ENCODE data around the gene PCID2.

The PCID2 gene

DNA sequence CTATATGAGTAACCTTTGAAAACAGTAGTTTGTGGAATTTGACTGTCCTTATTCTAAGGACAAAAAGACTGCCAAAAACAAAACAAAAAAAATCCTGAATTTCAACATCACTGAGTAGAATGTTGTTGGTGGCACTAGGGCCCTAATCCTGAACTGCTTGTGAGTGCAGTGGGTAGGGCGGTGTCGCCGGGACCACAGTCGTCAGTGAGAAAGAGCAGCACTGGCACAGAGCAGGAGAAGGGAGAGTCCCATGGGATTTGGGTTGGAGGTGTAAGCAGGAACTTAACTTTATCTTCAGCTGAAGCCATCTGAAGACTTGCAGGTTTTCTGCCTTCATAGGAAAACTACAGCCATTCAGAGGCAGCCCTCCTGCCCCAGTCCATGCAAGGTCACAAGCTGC is 5.6 kb downstream of the PCID2 start:
- Histone ChIP-seq H3K4me2 (ENCODE audit: low read length) (peak overlapping the region; percentile 42), H3K4me1 (ENCODE audit: control insufficient read depth, insufficient read depth, low read length) (peaks cover 36% of the 10 kb centered on the region), H3K27me3 (ENCODE audit: control insufficient read depth, insufficient read depth, low read length) (no peaks in the 10 kb centered on the region), H3K36me3 (ENCODE audit: insufficient read depth, low read length) (peaks cover 40% of the 10 kb centered on the region), H3K9me3 (replicated peaks; ENCODE audit: low read length) (no peaks in the 10 kb centered on the region), H3K4me3 (ENCODE audit: low read length) (no peak overlapping the region), H3K9ac (ENCODE audit: low read depth, low read length) (no peak overlapping the region)

DNA sequence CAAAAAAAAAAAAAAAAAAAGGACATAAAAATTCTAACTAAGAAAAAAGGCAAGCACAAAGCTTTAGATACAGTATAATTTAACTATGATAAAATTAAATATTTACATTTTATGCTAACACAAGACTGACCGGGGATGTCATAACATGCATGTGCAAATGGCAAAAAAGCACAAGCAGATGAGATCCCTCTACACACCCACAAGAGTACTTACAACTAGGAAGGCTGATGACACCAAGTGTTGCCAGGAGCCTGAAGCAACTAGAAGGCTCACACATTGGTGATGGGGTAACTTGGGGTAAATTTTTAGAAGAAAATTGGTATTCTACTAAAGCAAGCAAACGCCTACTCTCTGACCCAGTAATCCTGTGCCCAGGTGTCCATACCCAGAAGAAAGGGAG is 6.7 kb downstream of the PCID2 start:
- Histone ChIP-seq H3K4me2 (ENCODE audit: low read length) (no peak overlapping the region), H3K36me3 (ENCODE audit: insufficient read depth, low read length) (peaks cover 48% of the 10 kb centered on the region), H3K9me3 (replicated peaks; ENCODE audit: low read length) (no peaks in the 10 kb centered on the region)

DNA sequence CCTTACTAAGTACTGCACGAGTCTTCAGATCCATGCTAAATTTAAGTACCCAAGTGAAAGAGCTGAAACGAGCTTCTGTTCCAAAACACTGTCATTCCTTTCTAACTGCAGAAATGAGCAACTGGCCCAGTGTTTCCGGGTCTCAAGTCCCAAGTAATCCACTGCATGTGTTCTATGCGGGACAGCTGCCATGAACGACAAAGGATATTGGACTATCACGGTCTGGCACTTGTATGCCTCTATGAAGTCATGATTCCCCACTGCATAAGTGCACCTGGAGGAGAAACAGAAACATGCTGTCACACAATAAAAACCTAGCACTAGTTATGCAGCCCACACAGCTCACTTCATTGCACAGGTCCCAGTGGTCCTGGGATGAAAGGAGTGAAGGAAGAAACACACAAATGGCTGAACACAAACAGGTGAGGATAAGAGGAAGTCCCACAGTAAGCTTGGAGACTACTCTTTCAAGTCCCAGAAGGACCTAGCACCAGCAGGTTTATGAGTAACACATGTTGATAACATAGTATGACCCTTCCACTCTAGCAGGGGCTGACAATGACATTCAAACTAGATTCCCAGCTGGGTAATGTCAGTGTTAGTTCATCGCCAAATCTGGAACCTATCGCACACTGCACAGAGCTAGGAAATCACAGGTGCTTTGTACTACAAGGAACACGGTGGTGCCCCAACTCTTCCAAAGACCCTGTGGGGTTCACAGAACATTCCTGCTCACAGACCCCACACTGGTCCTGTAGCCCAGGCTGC is 11.3 kb downstream of the PCID2 start:
- H3K9me3 ChIP-seq (replicated peaks; ENCODE audit: low read length) = no peaks in the 10 kb centered on the region
- H3K9ac ChIP-seq (ENCODE audit: low read depth, low read length) = no peak overlapping the region
- peaks cover 13% of the 10 kb centered on the region for H3K4me1 ChIP-seq (ENCODE audit: control insufficient read depth, insufficient read depth, low read length)
- no peak overlapping the region for H3K4me2 ChIP-seq (ENCODE audit: low read length)
- no peak overlapping the region for H3K4me3 ChIP-seq (ENCODE audit: low read length)
- H3K27me3 ChIP-seq (ENCODE audit: control insufficient read depth, insufficient read depth, low read length) = no peaks in the 10 kb centered on the region
- H3K36me3 ChIP-seq (ENCODE audit: insufficient read depth, low read length) = peaks cover 66% of the 10 kb centered on the region

More for the DNA sequence above, 6.7 kb downstream of the PCID2 start:
- Histone ChIP-seq H3K4me1 (ENCODE audit: control insufficient read depth, insufficient read depth, low read length) (peaks cover 29% of the 10 kb centered on the region), H3K9ac (ENCODE audit: low read depth, low read length) (no peak overlapping the region), H3K27me3 (ENCODE audit: control insufficient read depth, insufficient read depth, low read length) (no peaks in the 10 kb centered on the region), H3K4me3 (ENCODE audit: low read length) (no peak overlapping the region)

DNA sequence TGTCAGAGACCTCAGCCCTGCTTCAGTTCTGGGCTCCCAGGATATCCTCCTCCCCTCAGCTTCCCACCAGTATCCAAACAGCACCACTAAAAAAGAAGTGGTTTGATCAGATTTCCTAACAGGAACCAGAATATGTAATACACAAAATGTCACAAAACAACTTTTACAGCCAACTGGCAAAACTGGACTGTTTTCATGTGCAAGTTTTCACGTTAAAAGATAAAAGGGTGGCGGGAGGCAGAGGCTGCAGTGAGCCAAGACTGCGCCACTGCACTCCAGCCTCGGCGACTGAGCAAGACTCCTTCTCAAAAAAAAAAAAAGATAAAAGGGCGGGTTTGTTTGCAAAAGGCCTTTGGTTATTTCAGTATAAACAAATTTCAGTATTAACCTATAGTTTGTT is 13.1 kb downstream of the PCID2 start:
- H3K4me3 ChIP-seq (ENCODE audit: low read length) = no peak overlapping the region
- no peak overlapping the region for H3K4me2 ChIP-seq (ENCODE audit: low read length)
- peaks cover 76% of the 10 kb centered on the region for H3K36me3 ChIP-seq (ENCODE audit: insufficient read depth, low read length)
- H3K9me3 ChIP-seq (replicated peaks; ENCODE audit: low read length) = no peaks in the 10 kb centered on the region
- no peaks in the 10 kb centered on the region for H3K27me3 ChIP-seq (ENCODE audit: control insufficient read depth, insufficient read depth, low read length)
- H3K4me1 ChIP-seq (ENCODE audit: control insufficient read depth, insufficient read depth, low read length) = peaks cover 16% of the 10 kb centered on the region
- no peak overlapping the region for H3K9ac ChIP-seq (ENCODE audit: low read depth, low read length)

DNA sequence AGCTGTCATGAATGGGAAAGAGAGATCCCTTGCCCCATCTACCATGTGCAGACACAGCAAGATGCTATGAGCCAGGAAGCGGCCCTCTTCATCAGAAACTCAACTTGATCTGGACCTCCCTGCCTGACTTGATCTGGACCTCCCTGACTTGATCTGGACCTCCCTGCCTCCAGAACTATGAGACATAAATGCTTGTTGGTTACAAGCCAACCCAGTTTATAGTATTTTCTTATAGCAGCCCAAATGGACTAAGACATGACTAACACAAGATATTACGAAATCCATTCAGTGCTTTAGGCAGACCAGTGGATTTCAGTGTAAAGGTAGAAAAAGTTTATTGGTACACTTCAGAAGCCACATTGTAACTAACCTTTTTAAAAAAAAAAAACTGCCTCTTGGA is 15.6 kb downstream of the PCID2 start:
- Histone ChIP-seq H3K4me3 (ENCODE audit: low read length) (no peak overlapping the region), H3K9ac (ENCODE audit: low read depth, low read length) (peak overlapping the region; percentile 36), H3K9me3 (replicated peaks; ENCODE audit: low read length) (no peaks in the 10 kb centered on the region), H3K36me3 (ENCODE audit: insufficient read depth, low read length) (peaks cover 75% of the 10 kb centered on the region), H3K27me3 (ENCODE audit: control insufficient read depth, insufficient read depth, low read length) (no peaks in the 10 kb centered on the region), H3K4me2 (ENCODE audit: low read length) (peak overlapping the region; percentile 34), H3K4me1 (ENCODE audit: control insufficient read depth, insufficient read depth, low read length) (peaks cover 27% of the 10 kb centered on the region)

DNA sequence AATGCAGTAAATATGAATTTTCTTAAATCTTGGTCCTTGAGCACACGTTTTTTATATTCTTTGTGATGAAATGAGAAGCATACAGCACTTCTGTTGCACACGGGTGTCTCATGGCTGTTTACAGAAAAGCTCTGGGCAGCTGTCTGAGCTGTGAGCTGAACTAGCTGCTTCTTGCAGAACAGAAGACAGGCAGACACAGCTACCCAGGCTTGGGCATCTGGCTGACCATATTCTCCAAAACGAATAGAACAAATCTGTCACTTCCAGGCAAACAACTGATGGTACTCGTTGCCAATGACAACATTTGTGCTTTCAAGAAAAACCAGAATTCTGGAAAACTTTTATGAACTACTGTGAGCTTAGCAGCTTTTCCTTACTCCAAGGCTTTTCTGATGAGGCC is 16.2 kb downstream of the PCID2 start:
- Histone ChIP-seq H3K36me3 (ENCODE audit: insufficient read depth, low read length) (peaks cover 69% of the 10 kb centered on the region), H3K27me3 (ENCODE audit: control insufficient read depth, insufficient read depth, low read length) (no peaks in the 10 kb centered on the region), H3K9me3 (replicated peaks; ENCODE audit: low read length) (no peaks in the 10 kb centered on the region), H3K4me2 (ENCODE audit: low read length) (peak overlapping the region; percentile 34), H3K9ac (ENCODE audit: low read depth, low read length) (no peak overlapping the region), H3K4me3 (ENCODE audit: low read length) (no peak overlapping the region), H3K4me1 (ENCODE audit: control insufficient read depth, insufficient read depth, low read length) (peaks cover 31% of the 10 kb centered on the region)

DNA sequence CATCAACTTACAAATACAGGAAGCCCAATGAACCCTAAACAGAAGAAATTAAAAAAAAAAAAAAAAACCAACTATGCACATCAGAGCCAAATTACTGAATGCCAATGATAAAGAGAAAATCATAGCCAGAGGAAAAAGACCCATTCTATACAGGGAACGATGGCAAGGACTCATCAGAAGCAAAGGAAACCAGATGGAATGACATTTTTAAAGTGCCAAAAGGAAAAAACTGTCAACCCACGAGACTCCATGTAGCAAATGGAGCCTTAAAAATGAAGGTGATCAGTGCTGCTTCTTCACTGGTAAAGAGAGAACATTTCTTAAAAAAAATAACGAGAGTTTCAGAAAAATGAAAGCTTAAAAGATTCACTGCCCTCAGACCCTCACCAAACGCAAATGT is 18.3 kb downstream of the PCID2 start:
- no peaks in the 10 kb centered on the region for H3K9me3 ChIP-seq (replicated peaks; ENCODE audit: low read length)
- peaks cover 50% of the 10 kb centered on the region for H3K4me1 ChIP-seq (ENCODE audit: control insufficient read depth, insufficient read depth, low read length)
- no peaks in the 10 kb centered on the region for H3K27me3 ChIP-seq (ENCODE audit: control insufficient read depth, insufficient read depth, low read length)
- H3K36me3 ChIP-seq (ENCODE audit: insufficient read depth, low read length) = peaks cover 50% of the 10 kb centered on the region
- H3K4me3 ChIP-seq (ENCODE audit: low read length) = no peak overlapping the region
- H3K4me2 ChIP-seq (ENCODE audit: low read length) = no peak overlapping the region
- H3K9ac ChIP-seq (ENCODE audit: low read depth, low read length) = no peak overlapping the region

DNA sequence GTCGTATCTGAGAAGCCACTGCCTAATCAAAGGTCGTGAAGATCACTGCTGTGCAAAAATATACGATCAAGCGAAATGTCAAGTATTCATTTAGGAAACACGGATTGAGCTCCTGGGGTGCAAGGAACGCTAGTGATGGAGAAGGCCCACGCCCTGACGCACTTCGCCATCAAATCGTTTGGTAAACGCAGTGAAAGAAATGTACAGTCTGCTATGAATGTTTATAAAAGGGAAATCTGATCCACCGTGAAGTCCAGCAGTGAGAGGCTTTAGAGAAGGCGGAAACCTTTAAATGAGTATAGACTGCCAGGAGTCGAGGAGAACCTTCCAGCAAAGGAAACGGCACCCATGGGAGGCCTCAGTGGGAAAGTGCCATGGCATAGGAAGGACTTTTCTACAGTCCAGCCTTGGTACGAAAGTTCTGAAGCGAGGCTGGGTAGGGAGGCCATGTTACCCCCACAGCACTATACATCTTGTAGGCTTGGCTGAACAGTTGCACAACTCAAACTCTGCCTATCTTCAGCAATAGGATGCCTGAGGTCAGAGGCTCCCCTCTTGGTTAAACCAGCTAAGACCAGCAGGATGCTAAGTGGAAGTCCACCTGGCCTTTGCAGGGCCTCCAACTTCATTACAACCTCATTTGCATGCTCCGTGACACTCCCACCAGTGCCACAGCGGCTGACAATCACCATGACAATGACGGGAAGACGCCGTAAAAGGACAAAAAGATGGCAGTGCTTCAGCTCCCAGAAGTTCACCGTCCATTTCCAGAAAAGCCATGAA is 20.4 kb downstream of the PCID2 start:
- Histone ChIP-seq H3K36me3 (ENCODE audit: insufficient read depth, low read length) (peaks cover 51% of the 10 kb centered on the region), H3K4me1 (ENCODE audit: control insufficient read depth, insufficient read depth, low read length) (peaks cover 63% of the 10 kb centered on the region), H3K27me3 (ENCODE audit: control insufficient read depth, insufficient read depth, low read length) (no peaks in the 10 kb centered on the region)

DNA sequence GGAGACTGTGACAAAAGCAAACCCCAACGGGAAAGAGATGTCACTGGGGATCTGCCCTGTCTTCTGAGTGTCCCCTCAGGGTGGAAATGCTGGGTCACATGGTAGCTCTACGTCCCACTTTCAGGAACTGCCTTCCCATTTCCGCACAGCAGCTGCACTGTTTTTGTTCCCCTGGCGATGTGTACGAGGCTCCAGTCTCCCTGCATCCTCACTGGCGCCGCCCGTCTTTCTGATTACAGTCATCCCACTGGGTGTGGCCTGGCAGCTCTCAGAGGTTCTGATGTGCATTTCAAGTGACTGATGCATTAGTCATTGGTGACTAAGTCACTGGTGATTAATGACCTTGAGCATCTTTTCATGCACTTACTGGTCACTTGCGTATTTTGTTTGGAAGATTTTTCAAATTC is 21.2 kb downstream of the PCID2 start:
- Histone ChIP-seq H3K4me3 (ENCODE audit: low read length) (peak overlapping the region; percentile 64), H3K27me3 (ENCODE audit: control insufficient read depth, insufficient read depth, low read length) (no peaks in the 10 kb centered on the region), H3K9ac (ENCODE audit: low read depth, low read length) (peak overlapping the region; percentile 82), H3K4me2 (ENCODE audit: low read length) (peak overlapping the region; percentile 82), H3K9me3 (replicated peaks; ENCODE audit: low read length) (no peaks in the 10 kb centered on the region), H3K4me1 (ENCODE audit: control insufficient read depth, insufficient read depth, low read length) (peaks cover 55% of the 10 kb centered on the region), H3K36me3 (ENCODE audit: insufficient read depth, low read length) (peaks cover 48% of the 10 kb centered on the region)

More for the DNA sequence above, 20.4 kb downstream of the PCID2 start:
- Histone ChIP-seq H3K9ac (ENCODE audit: low read depth, low read length) (peak overlapping the region; percentile 67), H3K4me3 (ENCODE audit: low read length) (no peak overlapping the region), H3K9me3 (replicated peaks; ENCODE audit: low read length) (no peaks in the 10 kb centered on the region), H3K4me2 (ENCODE audit: low read length) (peak overlapping the region; percentile 46)

DNA sequence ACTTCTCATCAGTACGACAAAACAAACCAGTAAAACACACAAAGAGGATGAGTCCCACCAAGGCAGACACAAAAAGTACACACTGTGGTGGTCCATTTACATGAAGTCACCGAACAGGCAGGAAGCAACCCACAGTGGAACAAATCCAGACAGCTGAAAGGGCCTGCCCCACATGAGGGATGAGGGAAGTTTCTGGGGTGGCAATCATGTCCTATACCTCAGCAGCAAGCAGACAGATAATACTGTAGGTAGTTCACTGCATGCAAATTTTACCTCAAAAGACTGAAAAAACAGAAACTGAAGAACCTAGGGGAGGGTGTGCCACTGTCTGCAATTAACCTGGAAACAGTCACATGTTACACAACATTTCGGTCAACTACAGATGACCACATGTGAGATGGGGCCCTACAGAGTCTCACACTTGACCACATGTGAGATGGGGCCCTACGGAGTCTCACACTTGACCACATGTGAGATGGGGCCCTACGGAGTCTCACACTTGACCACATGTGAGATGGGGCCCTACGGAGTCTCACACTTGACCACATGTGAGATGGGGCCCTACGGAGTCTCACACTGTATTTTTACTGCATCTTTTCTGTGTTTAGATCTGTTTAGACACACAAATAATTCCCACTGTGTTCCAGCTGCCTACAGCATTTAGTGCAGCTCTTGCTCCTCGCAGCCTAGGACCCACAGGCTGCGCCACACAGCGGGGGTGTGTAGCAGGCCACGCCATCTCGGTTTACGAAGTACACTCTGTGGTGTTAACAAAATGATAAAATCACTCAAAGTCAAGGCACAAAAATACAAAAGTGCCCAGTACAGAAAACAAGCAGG is 22.2 kb downstream of the PCID2 start:
- no peaks in the 10 kb centered on the region for H3K27me3 ChIP-seq (ENCODE audit: control insufficient read depth, insufficient read depth, low read length)
- peak overlapping the region; percentile 82 for H3K4me2 ChIP-seq (ENCODE audit: low read length)
- peak overlapping the region; percentile 64 for H3K4me3 ChIP-seq (ENCODE audit: low read length)
- H3K9ac ChIP-seq (ENCODE audit: low read depth, low read length) = peak overlapping the region; percentile 82
- H3K9me3 ChIP-seq (replicated peaks; ENCODE audit: low read length) = no peaks in the 10 kb centered on the region
- H3K4me1 ChIP-seq (ENCODE audit: control insufficient read depth, insufficient read depth, low read length) = peaks cover 50% of the 10 kb centered on the region
- peaks cover 53% of the 10 kb centered on the region for H3K36me3 ChIP-seq (ENCODE audit: insufficient read depth, low read length)
